ENCODE measurements around the gene MTERF4.

The MTERF4 gene

GRCh38 chr2:241121008-241121407, 18.9 kb upstream of the MTERF4 start:
- DNase-seq (ENCODE audit: low read depth in 2 of 2) = no peak
- TF ChIP-seq CTCF (IDR thresholded peaks at IDR 0.05; ENCODE audit: low read depth, low read length) = no peak
- H3K4me3 ChIP-seq (replicated peaks in 1 of 2; ENCODE audit: low read depth in 2 of 2, low read length in 2 of 2) = no peak overlapping the region

- no peak for DNase-seq (ENCODE audit: low read depth in 2 of 2)
- H3K4me3 ChIP-seq (replicated peaks in 1 of 2; ENCODE audit: low read depth in 2 of 2, low read length in 2 of 2) = no peak overlapping the region
- TF ChIP-seq CTCF (IDR thresholded peaks at IDR 0.05; ENCODE audit: low read depth, low read length) = no peak
Observed at GRCh38 chr2:241120440-241120839, 18.4 kb upstream of the MTERF4 start.

- TF ChIP-seq CTCF (IDR thresholded peaks at IDR 0.05; ENCODE audit: low read depth, low read length) = no peak
- H3K4me3 ChIP-seq (replicated peaks in 1 of 2; ENCODE audit: low read depth in 2 of 2, low read length in 2 of 2) = no peak overlapping the region
- DNase-seq (ENCODE audit: low read depth in 2 of 2) = no peak
Observed at GRCh38 chr2:241118737-241119505, 16.8 kb upstream of the MTERF4 start.

- TF ChIP-seq CTCF (IDR thresholded peaks at IDR 0.05; ENCODE audit: low read depth, low read length) = no peak
- DNase-seq (ENCODE audit: low read depth in 2 of 2) = no peak
Observed at GRCh38 chr2:241116606-241117560, 14.8 kb upstream of the MTERF4 start.

GRCh38 chr2:241115361-241115760, 13.3 kb upstream of the MTERF4 start:
- TF ChIP-seq CTCF (IDR thresholded peaks at IDR 0.05; ENCODE audit: low read depth, low read length) = no peak
- no peak for DNase-seq (ENCODE audit: low read depth in 2 of 2)
- H3K4me3 ChIP-seq (replicated peaks in 1 of 2; ENCODE audit: low read depth in 2 of 2, low read length in 2 of 2) = no peak overlapping the region

More at GRCh38 chr2:241116606-241117560, 14.8 kb upstream of the MTERF4 start:
- no peak overlapping the region for H3K4me3 ChIP-seq (replicated peaks in 1 of 2; ENCODE audit: low read depth in 2 of 2, low read length in 2 of 2)

- H3K4me3 ChIP-seq (replicated peaks in 1 of 2; ENCODE audit: low read depth in 2 of 2, low read length in 2 of 2) = no peak overlapping the region
- DNase-seq (ENCODE audit: low read depth in 2 of 2) = no peak
- no peak for TF ChIP-seq CTCF (IDR thresholded peaks at IDR 0.05; ENCODE audit: low read depth, low read length)
Observed at GRCh38 chr2:241114836-241115235, 12.7 kb upstream of the MTERF4 start.
